K562 (cell line): ENCODE measurements around the gene ZNF17. TPM values are rescaled to one million over a fixed set of nuclear protein-coding genes. Genes with fewer than 3 reads are reported as not detected.

Experiments used
- ATF7 ChIP-seq: fragments of 450-650 bp; IDR thresholded peaks from 2 replicates; pipeline ENCODE4 v1.7.1; 2014; ENCODE audit warnings: mild to moderate bottlenecking, moderate library complexity
- CREB1 ChIP-seq, 2 experiments: sonication (generic) in 1 of 2; formaldehyde crosslinking in 1 of 2; IDR thresholded peaks; 2 replicates each; pipeline versions ENCODE4 v1.6.1 to v1.8.0; 2012 to 2022; ENCODE audit warnings: inconsistent platforms in 1 of 2, mild to moderate bottlenecking in 1 of 2, missing genetic modification reagents in 1 of 2, moderate library complexity in 1 of 2
- CREM ChIP-seq: IDR thresholded peaks from 2 replicates; pipeline ENCODE4 v1.6.1; 2014; ENCODE audit warnings: antibody characterized with exemption, low read depth
- FOSL1 ChIP-seq: fragments of 200-800 bp; sonication (Bioruptor generic); conservative IDR thresholded peaks from 2 replicates; pipeline ENCODE4 v1.6.1; 2016; ENCODE audit warnings: missing genetic modification characterization, missing compliant biosample characterization
- KLF1 ChIP-seq: fragments of 450-650 bp; IDR thresholded peaks from 2 replicates; pipeline ENCODE4 v1.6.1; 2016; ENCODE audit warnings: missing genetic modification characterization, missing compliant biosample characterization
- KLF13 ChIP-seq: fragments of 450-650 bp; IDR thresholded peaks from 2 replicates; pipeline ENCODE4 v1.6.1; 2016; ENCODE audit warnings: missing genetic modification characterization, low read depth, mild to moderate bottlenecking, missing compliant biosample characterization, moderate library complexity, borderline replicate concordance
- NRF1 ChIP-seq, 2 experiments: fragments of 450-650 bp; IDR thresholded peaks in 1 of 2; conservative IDR thresholded peaks in 1 of 2; 2 replicates each; pipeline ENCODE4 v1.6.1; 2014; ENCODE audit warnings: mild to moderate bottlenecking in 2 of 2
- PHF8 ChIP-seq: fragments of 200-600 bp; sonication (generic); IDR thresholded peaks from 2 replicates; pipeline ENCODE4 v1.6.1; 2012; ENCODE audit warnings: mixed run types, mild to moderate bottlenecking, inconsistent platforms, low read length, moderate library complexity, borderline replicate concordance
- YY1 ChIP-seq, 3 experiments: IDR thresholded peaks; 2 replicates each; pipeline ENCODE4 v1.6.1; 2011; ENCODE audit warnings: low read length in 2 of 3, mild to moderate bottlenecking in 2 of 3, moderate library complexity in 2 of 3, borderline replicate concordance in 1 of 3, control low read depth in 1 of 3, low read depth in 1 of 3; ENCODE audit not compliant: insufficient read depth in 3 of 3, insufficient replicate concordance in 2 of 3, control insufficient read depth in 1 of 3, insufficient read length in 1 of 3; ENCODE audit errors: extremely low read depth in 1 of 3
- polyA plus RNA-seq, 8 experiments: library from polyadenylated mRNA; depleted of rRNA in 4 of 8; stranded (reverse) in 5 of 8; unstranded in 3 of 8; fragments of >200 nt; fragmentation: Nextera tagmentation in 2 of 8; fragmentation: Illumina TruSeq in 1 of 8; extraction: Ambion mirVana in 2 of 8; extraction: Trizol in 1 of 8; gene quantifications; 2 replicates each; pipeline versions ENCODE4 v1.2.1 to v1.2.3, GENCODE V29; 2011 to 2014; ENCODE audit warnings: inconsistent platforms in 1 of 8, missing spikeins in 1 of 8
- total RNA-seq, 7 experiments: library from RNA; depleted of rRNA in 6 of 7; stranded (reverse); fragments of >200 nt in 6 of 7; fragmentation: Illumina TruSeq in 2 of 7; extraction: Trizol in 2 of 7; gene quantifications; 2 replicates each; pipeline versions ENCODE4 v1.2.1 to v1.2.3, GENCODE V29; 2011 to 2021; ENCODE audit warnings: low replicate concordance in 1 of 7
- TF ChIP-seq, protein P1 (sequence below): fragments of 250-450 bp; sonication (Bioruptor Pico); IDR thresholded peaks from 2 replicates; pipeline ENCODE4 v1.8.0; 2022; ENCODE audit warnings: inconsistent platforms, mild to moderate bottlenecking, moderate library complexity, borderline replicate concordance
- TF ChIP-seq, protein P2 (sequence below): sonication (generic); formaldehyde crosslinking; IDR thresholded peaks from 2 replicates; pipeline ENCODE4 v1.8.0; 2022; ENCODE audit warnings: mild to moderate bottlenecking, missing genetic modification reagents
- TF ChIP-seq, protein P3 (sequence below): IDR thresholded peaks from 2 replicates; pipeline ENCODE4 v1.6.1; 2011; ENCODE audit warnings: borderline replicate concordance, low read depth, mild to moderate bottlenecking, moderate library complexity, low read length; ENCODE audit not compliant: insufficient read depth, poor library complexity, severe bottlenecking
- TF ChIP-seq, protein P4 (sequence below), 3 experiments: fragments of 200-800 bp in 1 of 3; sonication (Bioruptor generic) in 1 of 3; sonication (generic) in 1 of 3; formaldehyde crosslinking in 1 of 3; IDR thresholded peaks; 2 replicates each; pipeline versions ENCODE4 v1.6.1 to v1.8.0; 2016 to 2022; ENCODE audit warnings: mild to moderate bottlenecking in 2 of 3, missing compliant biosample characterization in 2 of 3, missing genetic modification characterization in 2 of 3, missing genetic modification reagents in 1 of 3
- TF ChIP-seq, protein P5 (sequence below): fragments of 450-650 bp; IDR thresholded peaks from 2 replicates; pipeline ENCODE4 v1.6.1; 2016
- TF ChIP-seq, protein P6 (sequence below): fragments of 250-450 bp; sonication (Bioruptor Pico); IDR thresholded peaks from 2 replicates; pipeline ENCODE4 v1.4.0; 2020

Gene ZNF17
- total and polyA plus RNA-seq, 9 of the 15 experiments (the other 6 are each of a cell fraction or from before 2014, with no cell fraction given) = 5.3 to 8.6 (median 6.5) TPM

DNA sequence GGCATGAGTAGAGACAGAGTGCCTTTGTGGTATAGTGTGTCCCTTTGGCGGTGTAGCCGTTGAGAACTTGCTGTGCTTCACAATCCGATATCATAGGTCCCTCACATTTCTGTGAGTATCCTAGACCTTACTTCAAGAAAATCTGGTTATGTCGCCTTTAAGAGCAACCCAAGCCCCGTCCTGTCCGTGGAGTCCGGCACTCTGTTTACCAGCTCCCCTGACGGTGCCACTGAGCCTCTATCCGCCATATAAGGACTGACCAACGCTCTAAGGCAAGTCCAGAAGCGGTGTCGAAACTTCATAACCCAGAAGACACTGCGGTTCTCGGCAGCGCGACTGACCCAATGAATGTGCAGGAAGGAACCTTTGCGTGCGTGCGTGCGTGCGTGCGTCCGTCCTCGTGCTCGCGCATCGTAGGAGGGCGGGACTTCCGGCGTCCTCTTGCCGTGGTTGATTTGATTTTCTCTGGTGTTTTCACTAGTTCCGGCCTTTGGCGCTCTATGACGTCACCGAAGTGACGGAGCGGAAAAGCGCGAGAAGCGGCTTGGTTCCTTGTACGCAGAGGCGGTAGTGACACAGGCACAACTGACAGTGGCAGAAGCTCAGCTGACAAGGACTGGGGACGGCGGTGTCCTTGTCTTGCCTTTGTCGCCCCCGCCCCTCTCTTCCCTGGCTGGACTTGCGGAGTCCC is 47.8 kb upstream of the ZNF17 start, which contains the start of the genes TRAPPC2B and ZNF547 (continued):
- TF ChIP-seq, protein P1, sequence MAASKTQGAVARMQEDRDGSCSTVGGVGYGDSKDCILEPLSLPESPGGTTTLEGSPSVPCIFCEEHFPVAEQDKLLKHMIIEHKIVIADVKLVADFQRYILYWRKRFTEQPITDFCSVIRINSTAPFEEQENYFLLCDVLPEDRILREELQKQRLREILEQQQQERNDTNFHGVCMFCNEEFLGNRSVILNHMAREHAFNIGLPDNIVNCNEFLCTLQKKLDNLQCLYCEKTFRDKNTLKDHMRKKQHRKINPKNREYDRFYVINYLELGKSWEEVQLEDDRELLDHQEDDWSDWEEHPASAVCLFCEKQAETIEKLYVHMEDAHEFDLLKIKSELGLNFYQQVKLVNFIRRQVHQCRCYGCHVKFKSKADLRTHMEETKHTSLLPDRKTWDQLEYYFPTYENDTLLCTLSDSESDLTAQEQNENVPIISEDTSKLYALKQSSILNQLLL (CRISPR knock-in tag) = no peak
- TF ChIP-seq, protein P2, sequence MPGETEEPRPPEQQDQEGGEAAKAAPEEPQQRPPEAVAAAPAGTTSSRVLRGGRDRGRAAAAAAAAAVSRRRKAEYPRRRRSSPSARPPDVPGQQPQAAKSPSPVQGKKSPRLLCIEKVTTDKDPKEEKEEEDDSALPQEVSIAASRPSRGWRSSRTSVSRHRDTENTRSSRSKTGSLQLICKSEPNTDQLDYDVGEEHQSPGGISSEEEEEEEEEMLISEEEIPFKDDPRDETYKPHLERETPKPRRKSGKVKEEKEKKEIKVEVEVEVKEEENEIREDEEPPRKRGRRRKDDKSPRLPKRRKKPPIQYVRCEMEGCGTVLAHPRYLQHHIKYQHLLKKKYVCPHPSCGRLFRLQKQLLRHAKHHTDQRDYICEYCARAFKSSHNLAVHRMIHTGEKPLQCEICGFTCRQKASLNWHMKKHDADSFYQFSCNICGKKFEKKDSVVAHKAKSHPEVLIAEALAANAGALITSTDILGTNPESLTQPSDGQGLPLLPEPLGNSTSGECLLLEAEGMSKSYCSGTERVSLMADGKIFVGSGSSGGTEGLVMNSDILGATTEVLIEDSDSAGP (CRISPR knock-in tag) = peak; percentile 88
- TF ChIP-seq KLF13 = no peak
- TF ChIP-seq YY1 (IDR thresholded peaks at IDR 0.05; ENCODE audit: borderline replicate concordance in 1 of 3, control insufficient read depth in 1 of 3, extremely low read depth in 1 of 3, insufficient read depth in 3 of 3, insufficient read length in 1 of 3, insufficient replicate concordance in 2 of 3, low read depth in 1 of 3, low read length in 2 of 3) = peak in 2 of 3 experiments; percentile 24 to 78
- TF ChIP-seq, protein P3, sequence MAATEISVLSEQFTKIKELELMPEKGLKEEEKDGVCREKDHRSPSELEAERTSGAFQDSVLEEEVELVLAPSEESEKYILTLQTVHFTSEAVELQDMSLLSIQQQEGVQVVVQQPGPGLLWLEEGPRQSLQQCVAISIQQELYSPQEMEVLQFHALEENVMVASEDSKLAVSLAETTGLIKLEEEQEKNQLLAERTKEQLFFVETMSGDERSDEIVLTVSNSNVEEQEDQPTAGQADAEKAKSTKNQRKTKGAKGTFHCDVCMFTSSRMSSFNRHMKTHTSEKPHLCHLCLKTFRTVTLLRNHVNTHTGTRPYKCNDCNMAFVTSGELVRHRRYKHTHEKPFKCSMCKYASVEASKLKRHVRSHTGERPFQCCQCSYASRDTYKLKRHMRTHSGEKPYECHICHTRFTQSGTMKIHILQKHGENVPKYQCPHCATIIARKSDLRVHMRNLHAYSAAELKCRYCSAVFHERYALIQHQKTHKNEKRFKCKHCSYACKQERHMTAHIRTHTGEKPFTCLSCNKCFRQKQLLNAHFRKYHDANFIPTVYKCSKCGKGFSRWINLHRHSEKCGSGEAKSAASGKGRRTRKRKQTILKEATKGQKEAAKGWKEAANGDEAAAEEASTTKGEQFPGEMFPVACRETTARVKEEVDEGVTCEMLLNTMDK = no peak
- no peak for TF ChIP-seq KLF1 (tag)
- TF ChIP-seq CREB1 (IDR thresholded peaks at IDR 0.05) = peak; percentile 95
- TF ChIP-seq CREB1 (CRISPR knock-in tag; IDR thresholded peaks at IDR 0.05) = peak; percentile 96
- TF ChIP-seq CREM = peak; percentile 97
- peak; percentile 98 for TF ChIP-seq ATF7
- TF ChIP-seq, protein P4, sequence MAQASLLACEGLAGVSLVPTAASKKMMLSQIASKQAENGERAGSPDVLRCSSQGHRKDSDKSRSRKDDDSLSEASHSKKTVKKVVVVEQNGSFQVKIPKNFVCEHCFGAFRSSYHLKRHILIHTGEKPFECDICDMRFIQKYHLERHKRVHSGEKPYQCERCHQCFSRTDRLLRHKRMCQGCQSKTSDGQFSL (CRISPR knock-in tag; IDR thresholded peaks at IDR 0.05) = peak; percentile 74; the same call in 1 of the 2 replicates
- TF ChIP-seq, protein P4 (tag; IDR thresholded peaks at IDR 0.05) = no peak
- TF ChIP-seq PHF8 = peak; percentile 56; the same call in 1 of the 2 replicates
- TF ChIP-seq NRF1 (conservative IDR thresholded peaks at IDR 0.05 in 1 of 2, IDR thresholded peaks at IDR 0.05 in 1 of 2) = peak; percentile 90 to 92
- TF ChIP-seq, protein P5, sequence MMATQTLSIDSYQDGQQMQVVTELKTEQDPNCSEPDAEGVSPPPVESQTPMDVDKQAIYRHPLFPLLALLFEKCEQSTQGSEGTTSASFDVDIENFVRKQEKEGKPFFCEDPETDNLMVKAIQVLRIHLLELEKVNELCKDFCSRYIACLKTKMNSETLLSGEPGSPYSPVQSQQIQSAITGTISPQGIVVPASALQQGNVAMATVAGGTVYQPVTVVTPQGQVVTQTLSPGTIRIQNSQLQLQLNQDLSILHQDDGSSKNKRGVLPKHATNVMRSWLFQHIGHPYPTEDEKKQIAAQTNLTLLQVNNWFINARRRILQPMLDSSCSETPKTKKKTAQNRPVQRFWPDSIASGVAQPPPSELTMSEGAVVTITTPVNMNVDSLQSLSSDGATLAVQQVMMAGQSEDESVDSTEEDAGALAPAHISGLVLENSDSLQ = peak; percentile 67
- 0 out of 2 replicates have a peak, but pooled peaks have one; percentile 24 for TF ChIP-seq FOSL1
- TF ChIP-seq, protein P6, sequence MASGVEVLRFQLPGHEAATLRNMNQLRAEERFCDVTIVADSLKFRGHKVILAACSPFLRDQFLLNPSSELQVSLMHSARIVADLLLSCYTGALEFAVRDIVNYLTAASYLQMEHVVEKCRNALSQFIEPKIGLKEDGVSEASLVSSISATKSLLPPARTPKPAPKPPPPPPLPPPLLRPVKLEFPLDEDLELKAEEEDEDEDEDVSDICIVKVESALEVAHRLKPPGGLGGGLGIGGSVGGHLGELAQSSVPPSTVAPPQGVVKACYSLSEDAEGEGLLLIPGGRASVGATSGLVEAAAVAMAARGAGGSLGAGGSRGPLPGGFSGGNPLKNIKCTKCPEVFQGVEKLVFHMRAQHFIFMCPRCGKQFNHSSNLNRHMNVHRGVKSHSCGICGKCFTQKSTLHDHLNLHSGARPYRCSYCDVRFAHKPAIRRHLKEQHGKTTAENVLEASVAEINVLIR (CRISPR knock-in tag) = peak; percentile 92
